Subcutaneous adipose tissue (tissue), 4 donors: Measurements from ENCODE around the gene ENTREP1. TPM values are rescaled to one million over a fixed set of nuclear protein-coding genes. Genes with fewer than 3 reads are reported as not detected.

Experiments used
- total RNA-seq, 4 donors: library from RNA; depleted of rRNA; stranded (reverse); fragments of >200 nt; gene quantifications; one replicate each; pipeline ENCODE4 v1.1.0, GENCODE V29; 2016
- TF ChIP-seq, protein P1 (sequence below): fragments of 450-650 bp; IDR thresholded peaks from one replicate; pipeline ENCODE4 v1.5.1; 2016; ENCODE audit warnings: low read depth, mild to moderate bottlenecking, control low read depth, antibody characterized with exemption, moderate library complexity

ENTREP1 gene
- total RNA-seq, 4 donors from 2014 or later: 3.3 to 12.6 (median 6.0) TPM

DNA sequence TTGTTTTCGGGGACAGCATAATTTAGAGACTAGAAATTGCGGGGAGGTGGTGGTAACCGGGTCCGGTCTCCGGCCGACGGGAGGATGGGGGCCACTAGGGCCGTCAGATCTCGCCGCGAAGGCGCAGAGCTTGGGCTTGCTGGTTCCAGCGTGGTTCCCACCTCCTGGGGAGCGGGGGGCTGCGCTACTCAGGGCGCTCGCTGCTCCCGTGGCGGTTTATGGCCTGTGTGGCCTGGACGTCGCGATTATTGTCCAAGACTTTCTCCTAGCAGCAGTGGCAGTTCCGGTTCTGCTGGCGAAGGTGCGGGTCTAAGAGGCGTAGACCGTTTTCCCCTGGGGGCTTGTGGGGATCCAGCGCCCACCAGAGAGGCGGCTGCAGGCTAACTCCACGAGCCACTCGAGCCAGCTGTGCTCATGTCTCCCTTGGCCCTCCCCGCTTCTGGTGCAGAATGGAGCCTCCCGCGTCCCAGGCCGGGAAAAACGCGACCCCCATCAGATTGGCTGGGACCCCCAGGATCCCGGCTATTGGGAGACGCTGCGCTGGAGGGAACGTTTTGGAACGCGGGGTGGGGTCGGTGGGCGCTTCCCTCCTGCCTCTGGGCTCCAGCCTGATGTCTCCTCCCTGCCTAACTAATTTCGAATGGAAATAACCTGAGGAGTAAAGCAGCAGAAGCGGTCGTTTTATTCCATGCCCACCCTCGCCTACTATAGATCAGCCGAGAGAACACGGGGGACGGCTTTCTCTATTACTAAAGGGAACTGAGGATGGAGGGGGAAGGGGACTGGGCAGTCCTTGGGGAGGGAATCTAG is 87.1 kb downstream of the ENTREP1 start:
- TF ChIP-seq, protein P1, sequence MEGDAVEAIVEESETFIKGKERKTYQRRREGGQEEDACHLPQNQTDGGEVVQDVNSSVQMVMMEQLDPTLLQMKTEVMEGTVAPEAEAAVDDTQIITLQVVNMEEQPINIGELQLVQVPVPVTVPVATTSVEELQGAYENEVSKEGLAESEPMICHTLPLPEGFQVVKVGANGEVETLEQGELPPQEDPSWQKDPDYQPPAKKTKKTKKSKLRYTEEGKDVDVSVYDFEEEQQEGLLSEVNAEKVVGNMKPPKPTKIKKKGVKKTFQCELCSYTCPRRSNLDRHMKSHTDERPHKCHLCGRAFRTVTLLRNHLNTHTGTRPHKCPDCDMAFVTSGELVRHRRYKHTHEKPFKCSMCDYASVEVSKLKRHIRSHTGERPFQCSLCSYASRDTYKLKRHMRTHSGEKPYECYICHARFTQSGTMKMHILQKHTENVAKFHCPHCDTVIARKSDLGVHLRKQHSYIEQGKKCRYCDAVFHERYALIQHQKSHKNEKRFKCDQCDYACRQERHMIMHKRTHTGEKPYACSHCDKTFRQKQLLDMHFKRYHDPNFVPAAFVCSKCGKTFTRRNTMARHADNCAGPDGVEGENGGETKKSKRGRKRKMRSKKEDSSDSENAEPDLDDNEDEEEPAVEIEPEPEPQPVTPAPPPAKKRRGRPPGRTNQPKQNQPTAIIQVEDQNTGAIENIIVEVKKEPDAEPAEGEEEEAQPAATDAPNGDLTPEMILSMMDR: no peak

DNA sequence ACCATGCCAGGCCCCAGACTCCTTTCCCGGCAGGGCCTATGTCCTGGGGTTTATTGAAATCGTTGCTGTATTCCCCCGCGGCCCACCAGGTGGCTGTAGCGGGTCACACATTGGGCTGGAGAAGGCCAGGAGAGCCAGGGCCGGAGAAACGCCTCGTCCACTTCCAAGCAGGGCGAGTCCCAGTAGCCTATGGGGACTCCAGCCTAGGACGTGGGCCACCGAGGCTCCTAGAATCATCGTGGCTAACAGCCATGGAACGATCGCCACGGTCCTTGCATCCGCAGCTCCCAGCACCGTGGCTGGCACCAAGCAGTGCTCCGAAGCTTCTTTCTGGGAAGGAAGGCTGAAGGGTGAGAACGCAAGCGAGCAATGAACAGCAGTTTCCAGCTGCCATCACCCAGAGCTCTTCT is 87.7 kb downstream of the ENTREP1 start:
- TF ChIP-seq, protein P1: no peak

DNA sequence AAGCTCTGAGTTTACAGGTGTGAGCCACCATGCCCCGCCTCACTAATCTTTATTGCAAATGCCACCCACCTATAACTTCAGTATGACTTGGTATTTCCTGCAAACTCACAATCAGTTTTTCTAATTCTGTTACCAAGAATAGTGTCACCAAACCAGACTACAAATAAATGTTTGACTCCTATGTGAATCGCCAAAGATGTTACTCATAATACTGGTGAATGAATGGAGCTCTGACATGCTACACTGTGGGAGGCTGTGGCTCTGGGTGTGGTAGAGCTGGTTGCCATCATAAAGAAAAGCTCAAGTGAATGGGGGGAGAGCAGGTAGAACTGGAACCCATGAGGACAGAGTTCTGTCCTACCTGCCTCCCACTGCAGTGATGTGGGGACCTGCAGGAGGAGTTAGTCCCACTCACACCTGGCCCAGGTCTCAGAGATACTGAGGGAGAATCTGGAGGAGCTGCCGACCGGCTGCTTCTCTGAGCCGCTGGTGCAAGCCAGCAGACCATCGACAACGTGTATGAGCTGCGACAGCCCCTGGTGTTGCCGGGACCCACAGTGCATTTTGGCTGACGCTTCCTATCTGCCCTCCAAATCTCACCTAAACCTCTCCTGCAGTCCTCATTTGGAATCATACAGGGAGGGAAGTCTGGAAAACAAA is 95.7 kb downstream of the ENTREP1 start:
- TF ChIP-seq, protein P1: no peak

DNA sequence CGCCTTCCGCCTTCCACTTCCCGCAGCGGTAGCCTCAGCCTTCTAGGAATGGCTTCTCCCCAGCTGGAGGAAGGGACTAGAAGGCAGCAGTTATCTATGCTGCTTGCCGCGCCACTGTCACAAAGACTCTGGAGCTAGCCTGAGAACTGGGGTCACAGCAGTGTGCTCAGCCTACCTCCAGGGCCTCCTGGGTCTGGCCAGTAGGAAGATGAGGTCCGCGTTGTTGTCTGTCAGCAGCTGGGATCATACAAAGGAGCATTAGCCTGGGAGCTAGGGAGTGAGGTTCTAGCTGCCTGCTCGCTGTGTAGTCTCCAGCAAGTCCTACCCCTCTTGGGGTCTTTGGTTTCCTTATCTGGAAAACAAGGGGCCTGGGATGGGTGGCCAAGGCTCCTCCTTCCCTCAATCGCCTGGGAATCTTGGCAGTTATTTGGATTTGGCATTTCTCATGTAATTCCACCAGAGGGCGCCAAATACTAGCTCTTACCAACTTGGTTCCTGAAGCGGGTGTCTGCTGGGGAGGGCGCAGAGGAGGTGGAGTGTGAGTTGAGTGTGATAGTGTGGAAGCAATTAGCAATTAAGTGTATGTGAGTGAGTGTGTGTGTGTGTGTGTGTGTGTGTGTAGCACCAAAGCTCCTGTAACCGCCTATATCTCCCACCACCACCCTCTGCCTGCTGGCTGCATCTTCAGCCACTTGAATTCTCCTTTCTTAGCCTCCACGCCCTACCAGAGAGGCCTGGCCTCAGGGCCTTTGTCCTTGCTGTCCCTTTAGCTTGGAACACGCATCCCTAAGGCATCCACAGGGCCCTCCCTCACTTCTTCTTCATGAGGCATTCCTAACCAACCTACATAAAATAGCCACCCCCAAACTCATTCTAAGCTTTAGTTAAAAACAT is 97.1 kb downstream of the ENTREP1 start:
- TF ChIP-seq, protein P1: no peak

DNA sequence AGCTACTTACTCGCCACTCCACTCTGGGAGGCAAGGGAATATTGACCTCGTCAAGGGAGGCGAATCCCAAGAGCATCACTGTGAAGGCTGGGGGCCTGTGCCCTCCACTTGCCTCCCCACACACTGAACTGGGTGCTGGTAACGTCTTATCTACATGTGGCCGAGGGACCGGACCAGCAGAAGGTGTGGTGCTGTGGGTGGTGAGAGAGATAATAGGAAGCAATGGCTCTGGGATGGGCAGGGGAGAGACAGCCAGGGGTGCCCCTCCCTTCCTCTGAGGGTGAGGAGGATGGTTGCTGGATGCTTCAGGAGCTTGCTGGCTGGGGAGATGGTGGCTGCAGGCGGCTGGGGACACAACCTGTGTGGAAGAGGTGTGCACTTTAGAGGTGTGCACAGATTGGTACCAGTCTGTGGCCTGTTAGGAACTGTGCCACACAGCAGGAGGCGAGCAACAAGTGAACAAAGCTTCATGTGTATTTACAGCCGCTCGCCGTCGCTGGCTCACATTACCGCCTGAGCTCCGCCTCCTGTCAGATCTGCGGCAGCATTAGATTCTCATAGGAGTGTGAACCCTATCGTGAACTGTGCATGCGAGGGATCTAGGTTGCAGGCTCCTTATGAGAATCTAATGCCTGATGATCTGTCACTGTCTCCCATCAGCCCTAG is 100.3 kb downstream of the ENTREP1 start:
- TF ChIP-seq, protein P1: no peak

DNA sequence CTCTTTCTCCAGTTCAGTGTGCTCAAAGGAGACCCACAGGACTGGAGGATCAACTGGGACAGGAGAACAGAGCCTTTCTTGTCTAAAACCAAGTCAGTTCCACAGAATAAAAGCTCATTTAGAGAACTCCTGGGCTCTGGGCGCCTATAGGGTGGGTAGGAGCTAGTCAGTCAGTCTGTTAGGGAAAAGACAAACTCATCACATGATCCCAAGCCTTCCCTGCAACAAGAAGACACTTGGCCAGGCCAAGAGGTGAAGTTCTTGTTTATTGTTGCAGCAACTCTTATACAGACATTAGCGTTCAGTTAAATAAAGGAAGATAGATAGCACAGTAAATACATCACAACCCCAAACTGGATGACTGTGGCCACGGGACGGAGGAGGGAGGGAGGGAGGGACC is 102.3 kb downstream of the ENTREP1 start:
- TF ChIP-seq, protein P1: no peak
